GM12878 (cell line): ENCODE data around the gene EMILIN3. TPM values are rescaled to one million over a fixed set of nuclear protein-coding genes. Genes with fewer than 3 reads are reported as not detected.

Experiments used
- ATAC-seq: fragments of 200-7000 bp; cut with Tn5 transposase; 3 replicates; pipeline ENCODE4 v1.9.1; 2020; ENCODE audit warnings: mild to moderate bottlenecking, moderate library complexity
- BruUV-seq: library from RNA; stranded (reverse); fragments of 400-500 nt; replicated peaks from 2 replicates; lab custom pipeline; 2021; lab: Mats Ljungman, UMichigan
- CTCF ChIA-PET: fragments of 300-600 bp; sonication (Branson Sonifier 250); formaldehyde crosslinking; extraction: SDS; loops from one replicate; lab custom pipeline; 2021; ENCODE audit warnings: inconsistent platforms; lab: Yijun Ruan, JAX
- POLR2A ChIA-PET: fragments of 350-600 bp; formaldehyde crosslinking; extraction: SDS; loops from one replicate; lab custom pipeline; 2021; ENCODE audit warnings: inconsistent platforms; lab: Charles Lee
- RAD21 ChIA-PET: fragments of 300-600 bp; sonication (Branson Sonifier 250); formaldehyde crosslinking; loops from one replicate; lab custom pipeline; 2023; ENCODE audit warnings: antibody characterized with exemption; ENCODE audit not compliant: unreplicated experiment; lab: Charles Lee
- SMC1A ChIA-PET: fragments of 300-600 bp; sonication (Branson Sonifier 250); formaldehyde crosslinking; loops from one replicate; lab custom pipeline; 2023; ENCODE audit not compliant: unreplicated experiment, uncharacterized antibody; lab: Charles Lee
- DNase-seq: peaks from one replicate; pipeline ENCODE4 v3.0.0-alpha.2; 2011; ENCODE audit warnings: low read depth, low spot score
- FAIRE-seq: peaks from 3 replicates; lab custom pipeline; 2011; peaks lifted over from hg19 to GRCh38; lab: Jason Lieb, UNC
- H2AFZ ChIP-seq: 2 replicates; pipeline ENCODE4 v1.6.0; 2011; ENCODE audit warnings: low read depth, low read length, control low read depth; ENCODE audit not compliant: control insufficient read depth
- H3K27ac ChIP-seq: 2 replicates; pipeline ENCODE4 v1.5.1; 2011; ENCODE audit warnings: control low read depth; ENCODE audit not compliant: control insufficient read depth, insufficient read depth
- H3K27me3 ChIP-seq, 2 experiments: replicated peaks in 1 of 2; 2 replicates each; pipeline versions ENCODE4 v1.6.0 to v1.6.1; 2011; ENCODE audit warnings: low read length in 1 of 2; ENCODE audit not compliant: control insufficient read depth in 2 of 2, insufficient read depth in 2 of 2
- H3K36me3 ChIP-seq, 2 experiments: 2 replicates each; pipeline ENCODE4 v1.5.1; 2011; ENCODE audit warnings: low read length in 1 of 2; ENCODE audit not compliant: control insufficient read depth in 2 of 2, insufficient read depth in 2 of 2
- H3K4me1 ChIP-seq: 2 replicates; pipeline ENCODE4 v1.6.1; 2011; ENCODE audit warnings: mild to moderate bottlenecking, low read length, moderate library complexity, mixed read lengths; ENCODE audit not compliant: control insufficient read depth, insufficient read depth
- H3K4me2 ChIP-seq: 2 replicates; pipeline ENCODE4 v1.6.0; 2011; ENCODE audit warnings: control low read depth; ENCODE audit not compliant: control insufficient read depth, insufficient read depth
- H3K4me3 ChIP-seq: fragments of 200-600 bp; sonication (generic); 2 replicates; pipeline ENCODE4 v1.5.1; 2016
- H3K79me2 ChIP-seq: 2 replicates; pipeline ENCODE4 v1.6.0; 2011; ENCODE audit warnings: low read length; ENCODE audit not compliant: control insufficient read depth, insufficient read depth
- H3K9ac ChIP-seq: 2 replicates; pipeline ENCODE4 v1.8.0; 2011; ENCODE audit warnings: low read length, control low read depth, mixed read lengths; ENCODE audit not compliant: control insufficient read depth, insufficient read depth
- H3K9me3 ChIP-seq: replicated peaks from 3 replicates; pipeline ENCODE4 v1.5.1; 2011; ENCODE audit warnings: mild to moderate bottlenecking, low read length; ENCODE audit not compliant: control insufficient read depth, insufficient read depth
- H4K20me1 ChIP-seq: 2 replicates; pipeline ENCODE4 v1.6.0; 2011; ENCODE audit not compliant: control insufficient read depth, insufficient read depth
- CHD1 ChIP-seq: IDR thresholded peaks from 2 replicates; pipeline ENCODE4 v1.6.1; 2012; ENCODE audit warnings: low read depth, low read length, improper control_type of control experiment
- GATAD2B ChIP-seq: fragments of 450-650 bp; conservative IDR thresholded peaks from 2 replicates; pipeline ENCODE4 v1.6.1; 2017; ENCODE audit warnings: low read depth, mild to moderate bottlenecking, moderate library complexity
- JUNB ChIP-seq: IDR thresholded peaks from 2 replicates; pipeline ENCODE4 v1.6.1; 2016; ENCODE audit warnings: antibody characterized with exemption, mild to moderate bottlenecking
- NFIC ChIP-seq: IDR thresholded peaks from 2 replicates; pipeline ENCODE4 v1.6.1; 2012; ENCODE audit warnings: low read depth, mild to moderate bottlenecking, inconsistent platforms, low read length, moderate library complexity
- PML ChIP-seq: IDR thresholded peaks from 2 replicates; pipeline ENCODE4 v1.6.1; 2012; ENCODE audit warnings: low read length, inconsistent platforms
- SP1 ChIP-seq: IDR thresholded peaks from one replicate; pipeline ENCODE4 v1.6.1; 2011; ENCODE audit warnings: low read depth, low read length
- WGBS: methylation state at CpG from one replicate; pipeline ENCODE4 v1.1.6; 2016; ENCODE audit warnings: low lambda C conversion rate; ENCODE audit not compliant: insufficient replicate concordance, insufficient coverage; ENCODE audit errors: missing lambda C conversion rate; 5-methylcytosine and 5-hydroxymethylcytosine counted together
- in situ Hi-C: fragments of 300-500 bp; cut with MboI; formaldehyde crosslinking; loops from 9 replicates; pipeline ENCODE4 v1.14.3; 2018; ENCODE audit warnings: mixed read lengths
- intact Hi-C: fragments of 100-400 bp; cut with micrococcal nuclease; formaldehyde crosslinking; loops from one replicate; pipeline ENCODE4 v1.14.2; 2022; ENCODE audit not compliant: unreplicated experiment
- polyA plus RNA-seq, 11 experiments: library from polyadenylated mRNA; depleted of rRNA in 4 of 11; unstranded in 6 of 11; stranded (reverse) in 5 of 11; fragments of >200 nt; fragmentation: Nextera tagmentation in 4 of 11; fragmentation: Illumina TruSeq in 1 of 11; extraction: Ambion mirVana in 4 of 11; extraction: Trizol in 1 of 11; gene quantifications; 1 replicate in 1 of 11; 2 replicates in 10 of 11; pipeline versions ENCODE4 v1.2.1 to v1.2.3, GENCODE V29; 2011 to 2016; ENCODE audit warnings: inconsistent platforms in 2 of 11, missing spikeins in 2 of 11, low read depth in 1 of 11
- total RNA-seq, 4 experiments: library from RNA; depleted of rRNA in 3 of 4; stranded (reverse); fragments of >200 nt in 3 of 4; fragmentation: Illumina TruSeq in 1 of 4; extraction: Trizol in 1 of 4; gene quantifications; 2 replicates each; pipeline versions ENCODE4 v1.2.1 to v1.2.3, GENCODE V29; 2013 to 2021
- TF ChIP-seq, protein P1 (sequence below): IDR thresholded peaks from 2 replicates; pipeline ENCODE4 v1.6.1; 2012; ENCODE audit warnings: low read depth, low read length, improper control_type of control experiment
- TF ChIP-seq, protein P2 (sequence below): fragments of 450-650 bp; IDR thresholded peaks from 2 replicates; pipeline ENCODE4 v1.6.1; 2017; ENCODE audit warnings: mild to moderate bottlenecking

EMILIN3 gene
- total and polyA plus RNA-seq, 10 of the 15 experiments (the other 5 are each of a cell fraction or from before 2014, with no cell fraction given), result not detected

DNA sequence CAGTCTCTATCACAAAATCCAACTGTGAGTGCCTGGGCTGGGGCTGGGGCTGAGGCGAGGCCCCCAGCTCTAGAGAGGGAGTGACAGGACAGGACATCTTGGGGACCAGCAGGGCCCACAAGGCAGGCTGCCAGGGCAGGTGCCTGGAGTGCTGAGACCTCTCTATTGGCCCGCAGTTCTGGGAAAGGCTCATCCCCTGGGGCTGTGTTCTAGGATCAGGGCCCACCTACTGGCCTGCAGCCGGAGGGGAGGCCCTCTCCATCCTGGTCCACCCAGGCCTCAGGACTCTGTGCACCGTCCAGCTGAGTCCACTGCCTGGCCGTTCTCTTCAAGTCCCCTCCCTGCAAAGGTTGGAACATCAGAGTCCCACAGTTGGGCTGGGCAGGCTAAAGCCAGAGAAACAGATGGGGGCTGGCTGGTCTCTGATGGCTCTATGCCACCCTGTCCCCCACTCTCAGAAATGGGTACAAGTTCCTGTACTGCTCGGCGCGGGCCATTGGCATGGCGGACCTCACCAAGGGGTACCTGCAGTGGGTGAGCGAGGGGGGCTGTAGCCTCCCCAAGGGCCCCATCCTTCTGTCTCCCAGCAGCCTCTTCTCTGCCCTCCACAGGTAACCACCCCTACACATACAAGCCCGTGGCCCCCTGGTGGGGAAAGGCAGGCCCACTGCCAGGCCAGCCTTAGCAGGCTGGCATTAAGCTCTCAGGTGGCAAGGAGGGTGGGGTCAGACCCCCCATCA lies 9.0 kb downstream of the EMILIN3 start:
- DNase-seq, result no peak
- ChIA-PET SMC1A (no interaction called here), POLR2A (no interaction called here), CTCF (interaction anchor here (0.7 kb wide), 1 partner anchor 10 kb away, joined by 4 read pairs; no protein-coding TSS in a partner anchor), RAD21 (no interaction called here)
- Histone ChIP-seq H3K4me1 (no peaks in the 10 kb centered on the region), H3K27ac (no peak overlapping the region), H2AFZ (no peak overlapping the region), H3K4me2 (no peak overlapping the region), H3K79me2 (no peaks in the 10 kb centered on the region), H3K27me3 (no peaks in the 10 kb centered on the region; a peak in 1 of 4 replicates), H3K4me3 (no peak overlapping the region), H3K36me3 (no peaks in the 10 kb centered on the region), H3K9me3 (no peaks in the 10 kb centered on the region), H3K9ac (no peak overlapping the region), H4K20me1 (no peaks in the 10 kb centered on the region)
- BruUV-seq, result no TSS peak
- TF ChIP-seq CHD1 (no peak), PML (no peak), NFIC (no peak), GATAD2B (no peak), JUNB (no peak), SP1 (no peak)
- TF ChIP-seq, protein P1, sequence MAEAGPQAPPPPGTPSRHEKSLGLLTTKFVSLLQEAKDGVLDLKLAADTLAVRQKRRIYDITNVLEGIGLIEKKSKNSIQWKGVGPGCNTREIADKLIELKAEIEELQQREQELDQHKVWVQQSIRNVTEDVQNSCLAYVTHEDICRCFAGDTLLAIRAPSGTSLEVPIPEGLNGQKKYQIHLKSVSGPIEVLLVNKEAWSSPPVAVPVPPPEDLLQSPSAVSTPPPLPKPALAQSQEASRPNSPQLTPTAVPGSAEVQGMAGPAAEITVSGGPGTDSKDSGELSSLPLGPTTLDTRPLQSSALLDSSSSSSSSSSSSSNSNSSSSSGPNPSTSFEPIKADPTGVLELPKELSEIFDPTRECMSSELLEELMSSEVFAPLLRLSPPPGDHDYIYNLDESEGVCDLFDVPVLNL, result no peak
- TF ChIP-seq, protein P2, sequence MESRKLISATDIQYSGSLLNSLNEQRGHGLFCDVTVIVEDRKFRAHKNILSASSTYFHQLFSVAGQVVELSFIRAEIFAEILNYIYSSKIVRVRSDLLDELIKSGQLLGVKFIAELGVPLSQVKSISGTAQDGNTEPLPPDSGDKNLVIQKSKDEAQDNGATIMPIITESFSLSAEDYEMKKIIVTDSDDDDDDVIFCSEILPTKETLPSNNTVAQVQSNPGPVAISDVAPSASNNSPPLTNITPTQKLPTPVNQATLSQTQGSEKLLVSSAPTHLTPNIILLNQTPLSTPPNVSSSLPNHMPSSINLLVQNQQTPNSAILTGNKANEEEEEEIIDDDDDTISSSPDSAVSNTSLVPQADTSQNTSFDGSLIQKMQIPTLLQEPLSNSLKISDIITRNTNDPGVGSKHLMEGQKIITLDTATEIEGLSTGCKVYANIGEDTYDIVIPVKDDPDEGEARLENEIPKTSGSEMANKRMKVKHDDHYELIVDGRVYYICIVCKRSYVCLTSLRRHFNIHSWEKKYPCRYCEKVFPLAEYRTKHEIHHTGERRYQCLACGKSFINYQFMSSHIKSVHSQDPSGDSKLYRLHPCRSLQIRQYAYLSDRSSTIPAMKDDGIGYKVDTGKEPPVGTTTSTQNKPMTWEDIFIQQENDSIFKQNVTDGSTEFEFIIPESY, result no peak
- in situ Hi-C loops (no loop called here), intact Hi-C loops (no loop called here)
- peak; percentile 29; the same call in 2 of the 3 replicates for ATAC-seq
- FAIRE-seq, result no peak
- 39% methylated on average over 10 of the region's 11 CpGs for WGBS
